G401 (cell line): ENCODE data around the gene GLIS2. TPM values are rescaled to one million over a fixed set of nuclear protein-coding genes. Genes with fewer than 3 reads are reported as not detected.
"Not testable (repeated sequence)": the region's sequence is repeated elsewhere in the genome, so short reads cannot be mapped to it uniquely, and the experiment has no call there.

Experiments
- DNase-seq: peaks from one replicate; pipeline ENCODE4 v3.0.0-alpha.2; 2015; ENCODE audit warnings: low spot score
- in situ Hi-C: cut with HindIII; loops from 2 replicates; pipeline ENCODE4 v1.10.0; 2016; ENCODE audit warnings: low sequenced_read_pairs, mixed read lengths
- total RNA-seq: library from RNA; depleted of rRNA; stranded (reverse); fragments of >200 nt; shearing (Covaris generic); gene quantifications from 2 replicates; pipeline ENCODE4 v1.2.3, GENCODE V29; 2014

Gene GLIS2
- total RNA-seq, 1 experiment from 2014 or later, result 0.44 TPM

DNA sequence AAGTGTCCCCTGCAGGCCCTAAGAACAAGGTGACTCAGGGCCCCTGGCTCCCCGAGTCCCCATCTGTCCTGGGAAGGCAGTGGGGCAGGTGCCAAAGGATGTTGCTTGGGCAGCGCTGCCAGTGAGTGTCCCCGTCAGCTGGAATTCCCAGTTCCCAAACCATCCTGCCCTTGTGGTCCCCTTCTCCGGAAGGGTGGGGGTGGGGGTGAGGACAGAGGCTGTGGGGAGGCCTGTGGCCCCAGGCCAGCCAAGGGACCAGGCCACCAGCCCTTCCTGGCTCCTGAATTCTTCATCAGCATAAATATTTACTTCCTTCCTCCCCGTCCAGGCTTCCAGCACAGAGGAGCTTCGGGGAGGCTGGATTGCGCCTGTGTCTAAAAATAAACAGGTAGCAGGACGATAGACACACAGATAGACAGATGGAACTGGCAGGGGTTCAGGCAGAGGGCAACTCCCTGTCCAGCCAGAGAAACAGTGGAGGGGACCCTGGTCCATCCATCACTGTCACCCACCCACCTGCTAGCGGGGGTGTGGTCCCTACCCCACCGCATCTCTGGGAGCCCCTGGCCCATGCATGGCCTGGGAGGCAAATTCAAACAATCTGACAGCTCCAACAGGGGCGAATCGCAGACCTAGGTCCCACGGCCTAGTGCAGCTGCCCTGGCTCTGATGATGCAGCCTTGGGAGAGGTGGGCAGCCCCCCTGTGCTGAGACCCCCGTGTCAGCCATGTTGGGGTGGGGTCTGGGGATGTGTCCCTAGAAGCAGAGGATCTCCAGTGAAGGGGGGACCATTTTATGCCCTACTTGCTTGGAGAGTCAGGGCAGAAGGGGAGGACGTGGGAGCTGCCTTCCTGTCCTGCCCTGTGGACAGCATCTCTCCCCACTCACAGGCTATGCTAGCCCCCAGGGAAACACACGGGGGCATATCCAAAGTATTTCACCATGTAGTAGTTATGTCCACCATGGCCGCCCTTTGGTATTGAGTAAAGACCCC is 13.2 kb downstream of the GLIS2 start:
- in situ Hi-C loops, result no loop called here
- DNase-seq, result peak; percentile 57

DNA sequence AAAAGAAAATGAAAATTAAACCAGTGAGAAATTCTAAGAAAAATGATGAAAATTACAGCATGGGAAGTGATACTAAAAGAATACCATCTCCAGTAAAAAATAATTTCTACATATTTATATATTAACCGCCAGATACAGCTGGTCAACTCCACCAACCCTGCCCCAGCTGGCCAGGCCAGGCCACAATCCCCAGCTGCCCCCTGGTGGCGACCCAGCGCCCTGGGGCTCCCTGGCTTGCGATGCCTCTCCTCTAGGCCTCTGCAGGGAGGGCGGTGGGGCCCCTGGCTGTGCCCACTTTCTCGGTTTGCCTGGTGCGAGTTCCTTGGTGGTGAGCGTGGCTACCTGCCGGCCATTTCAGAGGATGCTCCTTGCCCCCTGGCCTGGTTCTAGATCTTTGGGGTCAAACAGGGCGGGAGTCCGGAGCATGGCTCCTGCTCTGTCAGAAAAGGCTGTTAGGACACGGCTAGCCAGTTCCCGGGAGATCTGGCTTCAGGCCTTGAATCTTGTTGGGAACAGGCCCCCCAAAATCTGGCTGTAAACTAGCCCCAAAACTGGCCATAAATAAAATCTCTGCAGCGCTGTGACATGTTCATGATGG is 14.5 kb downstream of the GLIS2 start:
- peak; percentile 57 for DNase-seq
- in situ Hi-C loops, result no loop called here

DNA sequence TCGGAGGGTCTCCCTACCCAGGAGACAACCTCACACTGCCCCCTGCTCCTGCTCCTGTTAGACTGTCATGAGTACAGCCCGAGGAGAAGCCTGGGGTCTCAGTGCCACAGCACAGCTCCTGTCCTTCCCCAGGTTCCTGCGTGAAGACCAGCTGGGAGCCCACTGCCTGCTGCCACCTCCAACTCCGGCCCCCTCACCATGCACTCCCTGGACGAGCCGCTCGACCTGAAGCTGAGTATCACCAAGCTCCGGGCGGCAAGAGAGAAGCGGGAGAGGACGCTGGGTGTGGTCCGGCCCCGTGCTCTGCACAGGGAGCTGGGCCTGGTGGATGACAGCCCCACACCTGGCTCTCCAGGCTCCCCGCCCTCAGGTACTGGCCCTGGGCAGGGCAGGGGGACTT is 16.2 kb downstream of the GLIS2 start:
- in situ Hi-C loops, result no loop called here
- no peak for DNase-seq

DNA sequence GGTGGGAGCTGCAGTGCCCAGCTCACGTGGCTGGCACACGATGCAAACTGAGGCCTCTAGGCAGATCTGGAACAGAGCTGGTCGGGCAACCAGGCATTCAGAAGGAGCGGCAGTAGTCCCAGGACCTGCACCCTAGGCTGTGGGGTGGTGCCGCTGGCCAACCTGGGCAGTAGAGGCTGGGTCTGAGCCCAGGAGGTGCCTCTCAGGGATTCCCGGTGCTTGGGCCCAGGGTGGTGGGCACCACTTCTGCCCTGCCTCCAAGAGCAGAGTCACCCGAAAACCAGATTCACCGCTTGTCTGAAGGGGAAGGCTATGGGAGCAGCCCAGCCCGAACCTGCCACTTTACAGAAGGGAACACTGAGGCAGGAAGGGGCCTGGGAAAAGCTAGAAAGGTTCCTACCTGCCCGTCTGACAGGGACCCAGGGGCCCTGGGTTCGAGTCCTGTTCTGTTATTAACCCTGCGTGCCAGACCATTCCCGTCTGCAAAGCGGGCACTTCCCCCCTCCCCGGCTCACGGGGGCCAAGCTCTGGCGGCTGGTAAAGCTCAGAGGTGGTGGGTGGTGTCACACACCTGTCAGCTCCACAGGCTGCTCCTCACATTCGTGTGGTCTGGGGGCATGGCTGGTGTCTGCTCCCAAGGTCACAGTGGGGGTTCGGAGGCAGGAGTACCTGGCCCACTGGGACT is 16.9 kb downstream of the GLIS2 start:
- no peak for DNase-seq
- in situ Hi-C loops, result no loop called here

DNA sequence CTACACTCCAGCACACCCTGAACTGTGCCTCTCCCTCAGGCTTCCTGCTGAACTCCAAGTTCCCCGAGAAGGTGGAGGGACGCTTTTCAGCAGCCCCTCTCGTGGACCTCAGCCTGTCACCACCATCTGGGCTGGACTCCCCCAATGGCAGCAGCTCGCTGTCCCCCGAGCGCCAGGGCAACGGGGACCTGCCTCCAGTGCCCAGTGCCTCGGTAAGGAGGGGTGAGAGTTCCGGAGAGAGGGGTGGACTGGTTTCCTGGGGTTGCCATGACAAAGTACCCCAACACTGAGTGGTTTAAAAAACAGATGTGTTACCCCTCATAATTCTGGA is 17.4 kb downstream of the GLIS2 start:
- no peak for DNase-seq
- in situ Hi-C loops, result no loop called here

DNA sequence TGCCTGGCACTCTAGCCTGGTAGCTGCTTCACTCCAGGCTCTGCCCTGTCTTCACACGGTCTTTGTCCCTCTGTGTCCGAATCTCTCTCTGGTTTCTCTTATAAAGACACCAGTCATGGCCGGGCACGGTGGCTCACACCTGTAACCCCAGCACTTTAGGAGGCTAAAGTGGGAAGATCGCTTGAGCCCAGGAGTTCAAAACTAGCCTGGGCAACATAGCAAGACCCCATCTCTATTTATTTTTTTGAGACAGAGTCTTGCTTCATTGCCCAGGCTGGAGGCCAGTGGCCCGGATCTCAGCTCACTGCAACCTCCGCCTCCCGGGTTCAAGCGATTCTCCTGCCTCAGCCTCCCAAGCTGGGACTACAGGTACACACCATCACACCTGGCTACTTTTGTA is 17.8 kb downstream of the GLIS2 start:
- DNase-seq, in situ Hi-C loops: not testable (repeated sequence)

DNA sequence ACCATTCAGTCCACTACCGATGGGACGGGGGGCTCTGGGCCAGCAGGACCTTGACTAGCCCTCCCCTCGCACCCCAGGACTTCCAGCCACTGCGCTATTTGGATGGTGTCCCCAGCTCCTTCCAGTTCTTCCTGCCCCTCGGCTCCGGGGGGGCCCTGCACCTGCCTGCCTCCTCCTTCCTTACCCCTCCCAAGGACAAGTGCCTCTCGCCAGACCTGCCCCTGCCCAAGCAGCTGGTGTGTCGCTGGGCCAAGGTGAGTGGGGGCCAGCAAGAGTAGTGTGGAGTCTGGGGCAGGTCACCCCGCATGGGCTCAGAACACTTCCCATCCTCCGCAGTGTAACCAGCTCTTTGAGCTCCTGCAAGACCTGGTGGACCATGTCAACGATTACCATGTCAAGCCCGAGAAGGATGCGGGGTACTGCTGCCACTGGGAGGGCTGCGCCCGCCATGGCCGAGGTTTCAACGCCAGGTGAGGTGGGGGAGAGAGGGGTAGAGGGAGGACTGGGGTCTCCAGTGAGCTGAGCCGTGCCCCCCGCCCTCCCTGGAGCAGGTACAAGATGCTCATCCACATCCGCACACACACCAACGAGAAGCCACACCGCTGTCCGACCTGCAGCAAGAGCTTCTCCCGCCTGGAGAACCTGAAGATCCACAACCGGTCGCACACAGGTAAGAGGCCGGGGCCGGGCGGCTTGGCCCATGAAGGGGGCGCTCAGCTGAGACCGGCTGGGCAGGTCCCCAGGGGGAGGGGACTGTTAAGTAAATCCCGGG is 19.0 kb downstream of the GLIS2 start:
- no peak for DNase-seq
- in situ Hi-C loops, result no loop called here

DNA sequence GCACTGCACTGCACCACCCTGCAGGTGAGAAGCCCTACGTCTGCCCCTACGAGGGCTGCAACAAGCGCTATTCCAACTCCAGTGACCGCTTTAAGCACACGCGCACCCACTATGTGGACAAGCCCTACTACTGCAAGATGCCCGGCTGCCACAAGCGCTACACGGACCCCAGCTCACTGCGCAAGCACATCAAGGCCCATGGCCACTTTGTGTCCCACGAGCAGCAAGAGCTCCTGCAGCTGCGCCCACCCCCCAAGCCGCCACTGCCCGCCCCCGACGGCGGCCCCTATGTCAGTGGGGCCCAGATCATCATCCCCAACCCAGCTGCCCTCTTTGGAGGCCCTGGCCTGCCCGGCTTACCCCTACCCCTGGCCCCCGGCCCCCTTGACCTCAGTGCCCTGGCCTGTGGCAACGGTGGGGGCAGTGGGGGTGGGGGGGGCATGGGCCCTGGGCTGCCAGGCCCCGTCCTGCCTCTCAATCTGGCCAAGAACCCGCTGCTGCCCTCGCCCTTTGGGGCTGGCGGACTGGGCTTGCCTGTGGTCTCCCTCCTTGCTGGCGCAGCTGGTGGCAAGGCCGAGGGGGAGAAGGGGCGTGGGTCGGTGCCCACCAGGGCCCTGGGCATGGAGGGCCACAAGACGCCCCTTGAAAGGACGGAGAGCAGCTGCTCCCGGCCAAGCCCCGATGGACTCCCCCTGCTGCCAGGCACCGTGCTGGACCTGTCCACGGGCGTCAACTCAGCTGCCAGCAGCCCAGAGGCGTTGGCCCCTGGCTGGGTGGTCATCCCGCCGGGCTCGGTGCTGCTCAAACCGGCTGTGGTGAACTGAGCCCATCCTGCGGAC is 21.1 kb downstream of the GLIS2 start:
- no peak for DNase-seq

DNA sequence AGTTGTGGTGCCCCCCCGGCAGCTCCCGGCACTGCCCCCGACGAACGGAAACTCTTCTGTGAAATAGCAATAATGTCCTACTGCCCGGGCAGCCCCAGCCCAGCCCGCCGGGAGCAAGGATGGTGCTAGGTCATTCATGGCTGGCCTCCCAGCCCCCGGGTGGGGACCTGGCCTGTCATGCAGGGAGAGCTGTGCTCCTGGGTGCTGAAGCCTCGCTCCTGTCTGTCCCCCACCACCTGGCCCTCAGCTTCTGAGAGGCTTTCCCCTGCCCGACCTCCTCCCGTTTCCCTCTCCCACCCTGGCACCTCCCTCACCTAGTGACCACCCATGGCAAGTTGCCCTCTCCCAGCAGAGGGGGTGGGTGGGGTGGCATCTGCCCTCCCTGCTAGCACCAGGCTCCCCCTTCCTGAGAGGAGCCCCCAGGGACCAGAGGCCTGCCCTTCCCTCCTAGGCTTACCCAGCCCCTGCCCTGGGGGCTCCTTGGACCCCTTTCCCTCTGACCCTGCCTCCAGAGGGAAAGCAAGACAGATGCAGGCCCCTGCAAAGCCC is 21.7 kb downstream of the GLIS2 start:
- in situ Hi-C loops, result no loop called here

More for the DNA sequence above, 21.1 kb downstream of the GLIS2 start:
- in situ Hi-C loops, result no loop called here

DNA sequence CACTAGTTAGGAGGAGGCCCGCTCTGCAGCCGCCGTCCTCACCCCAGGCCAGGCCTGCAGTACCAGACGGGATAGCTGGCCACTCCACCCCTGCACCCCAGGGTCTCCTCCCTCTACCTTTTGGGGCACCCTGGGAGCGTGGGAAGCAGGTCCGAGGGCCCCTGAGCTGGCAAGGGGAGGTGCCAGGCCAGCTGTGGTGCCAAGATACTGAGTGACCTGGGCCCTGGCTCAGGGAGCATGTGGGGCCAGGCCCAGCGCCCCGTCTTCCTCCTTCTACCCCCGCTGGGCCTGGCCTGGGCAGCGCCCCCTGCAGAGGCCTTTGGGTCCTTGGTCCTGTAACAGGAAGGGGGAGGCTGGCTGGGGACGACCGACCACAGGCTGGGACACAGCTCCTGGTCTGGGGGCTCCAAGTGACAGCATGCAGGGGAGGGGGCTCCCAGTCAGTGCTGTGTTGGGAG is 22.3 kb downstream of the GLIS2 start:
- in situ Hi-C loops, result no loop called here
- no peak for DNase-seq

More for the DNA sequence above, 21.7 kb downstream of the GLIS2 start:
- no peak for DNase-seq

DNA sequence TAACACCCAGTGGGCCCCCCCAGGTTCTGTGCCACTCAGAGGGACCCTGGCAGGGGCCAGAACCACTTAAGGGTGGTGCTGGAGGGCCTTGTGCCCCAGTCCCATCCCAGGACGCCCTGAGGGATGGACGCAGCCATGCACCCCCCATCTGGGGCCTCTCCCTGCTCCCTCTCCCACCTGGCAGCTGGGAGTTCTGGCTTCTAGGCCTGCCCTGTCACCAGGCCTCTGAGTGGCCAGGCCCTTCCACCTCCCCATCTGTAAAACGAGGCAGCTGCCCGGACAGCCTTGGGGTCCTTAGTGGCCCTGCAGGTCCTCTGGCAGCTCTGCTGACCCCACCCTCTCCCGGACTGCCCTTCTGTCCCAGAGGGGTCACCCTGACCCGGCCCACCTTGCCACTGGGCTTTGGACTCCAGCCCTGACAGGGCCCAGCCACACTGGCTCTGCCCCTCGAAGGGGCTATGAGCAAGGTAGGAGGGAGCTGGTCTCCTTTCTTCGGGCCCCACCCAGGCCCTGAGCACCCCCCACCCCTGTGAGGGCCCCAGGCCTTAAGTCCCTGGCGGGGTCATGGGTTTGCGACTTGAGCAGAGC is 22.9 kb downstream of the GLIS2 start:
- in situ Hi-C loops, result no loop called here

DNA sequence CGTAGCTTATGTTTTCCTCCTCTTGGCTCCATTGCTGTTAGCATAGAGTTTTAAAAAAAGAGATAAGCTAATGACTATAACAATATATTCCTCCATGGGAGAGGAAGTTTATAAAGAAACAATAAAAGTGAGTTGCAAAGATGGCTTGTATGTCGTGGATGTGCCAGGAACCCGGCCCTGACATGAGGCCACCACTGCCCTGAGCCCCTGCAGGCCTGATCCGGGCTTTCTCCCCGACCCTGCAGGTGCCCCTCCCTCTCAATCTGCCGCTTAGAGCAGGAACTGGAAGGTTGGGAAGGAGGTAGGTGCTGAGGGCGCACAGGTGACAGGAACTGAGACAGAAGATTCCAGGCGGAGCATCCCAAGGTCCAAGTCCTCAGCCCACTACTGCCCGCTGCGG is 23.6 kb downstream of the GLIS2 start:
- in situ Hi-C loops, result no loop called here
- no peak for DNase-seq

More for the DNA sequence above, 22.9 kb downstream of the GLIS2 start:
- DNase-seq, result no peak

DNA sequence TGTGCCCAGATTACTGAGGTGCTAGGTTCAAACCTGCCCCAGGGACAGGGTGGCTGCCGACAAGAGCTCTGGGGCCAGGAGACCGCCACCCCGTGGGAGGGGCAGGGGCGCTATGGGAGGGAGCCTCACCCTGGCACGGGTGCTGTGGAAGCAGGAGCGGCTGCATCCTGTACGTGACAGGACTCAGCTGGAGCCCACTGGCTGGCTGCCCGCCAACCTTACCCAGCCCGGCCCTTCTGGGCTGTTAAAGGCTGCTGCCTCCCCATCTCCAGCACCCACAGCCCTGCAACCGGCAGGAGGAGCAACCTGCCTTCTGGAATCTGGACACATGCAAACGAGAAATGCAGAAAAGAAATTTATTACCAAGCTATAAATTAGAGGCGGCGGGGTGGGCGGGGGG is 24.0 kb downstream of the GLIS2 start:
- in situ Hi-C loops, result no loop called here
- DNase-seq, result no peak

DNA sequence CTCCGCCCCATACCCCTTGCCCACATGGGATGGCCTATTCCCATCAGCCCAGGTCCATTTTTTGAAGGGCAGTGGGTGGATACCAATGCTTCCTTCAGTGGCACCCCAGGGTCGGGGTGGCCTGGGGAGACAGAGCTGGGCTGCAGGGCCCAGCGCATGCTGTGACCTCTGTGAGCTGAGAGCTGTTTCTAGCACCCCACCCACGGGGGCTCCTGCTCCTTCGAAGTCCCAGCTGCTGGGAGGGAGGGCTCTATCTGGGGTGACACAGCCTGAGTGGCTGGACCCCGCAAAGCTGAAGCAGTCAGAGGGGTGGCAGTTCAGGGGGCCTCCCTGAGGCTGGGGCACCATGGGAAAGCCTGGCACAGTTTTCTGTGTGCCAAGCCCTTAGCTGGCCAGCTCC is 24.6 kb downstream of the GLIS2 start:
- in situ Hi-C loops, result no loop called here
- DNase-seq, result no peak

DNA sequence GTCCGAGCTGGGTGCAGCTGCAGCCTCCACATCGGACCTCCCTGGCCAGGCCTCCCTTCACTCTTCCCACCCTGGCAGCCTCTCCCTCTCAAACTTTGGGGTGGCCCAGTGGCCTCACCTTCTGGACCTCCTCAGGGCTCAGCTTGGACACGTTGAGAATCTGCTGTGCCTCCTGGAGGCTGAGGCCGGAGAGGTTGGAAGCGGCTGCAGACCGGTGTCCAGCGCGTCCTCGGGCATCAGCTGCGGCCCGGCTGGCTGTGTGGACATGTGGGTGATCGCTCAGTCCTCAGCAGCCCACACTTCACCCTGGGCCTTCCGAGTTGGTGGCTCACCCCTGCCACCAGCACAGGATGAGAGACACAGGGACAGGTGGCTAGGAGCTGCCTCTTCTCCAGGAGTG is 25.4 kb downstream of the GLIS2 start:
- no peak for DNase-seq
- in situ Hi-C loops, result no loop called here

DNA sequence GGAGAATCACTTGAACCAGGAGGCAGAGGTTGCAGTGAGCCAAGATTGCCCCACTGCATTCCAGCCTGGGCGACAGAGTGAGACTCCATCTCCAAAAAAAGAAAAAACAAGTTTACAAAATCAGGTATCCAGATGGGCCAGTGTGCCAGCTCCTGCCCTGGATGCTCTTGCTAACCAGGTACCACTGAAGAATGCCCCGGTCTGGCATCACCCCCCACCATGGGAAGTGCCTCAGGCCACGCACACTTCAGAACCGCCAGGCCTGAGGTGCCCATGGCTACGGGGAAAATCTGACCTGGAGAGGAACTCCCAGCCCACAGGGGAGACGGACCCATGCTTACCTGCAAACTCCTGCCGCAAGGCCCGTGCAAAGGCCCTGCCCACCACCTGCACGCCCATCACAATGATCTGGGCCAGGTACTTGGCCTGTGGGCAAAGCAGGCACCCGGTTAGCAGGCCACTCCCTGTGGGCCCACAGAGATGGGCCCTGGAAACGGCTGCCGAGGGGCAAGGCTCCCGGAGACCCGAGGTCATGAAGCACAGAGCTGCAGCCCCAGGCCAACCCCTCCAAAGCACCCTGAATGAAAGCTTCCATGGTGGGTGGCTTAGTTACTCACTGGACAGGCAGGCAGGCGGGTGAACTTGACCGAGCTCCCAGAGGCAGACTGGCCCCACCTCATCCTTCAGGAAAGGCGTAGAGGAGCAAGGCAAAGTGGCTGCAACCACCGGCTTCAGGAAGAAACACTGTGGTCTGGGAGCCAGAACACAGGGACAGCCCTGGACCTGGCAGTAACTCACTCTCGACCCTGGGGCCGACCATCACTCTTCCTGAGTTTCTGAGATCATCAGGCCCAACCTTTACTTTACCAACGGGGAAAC is 27.2 kb downstream of the GLIS2 start:
- in situ Hi-C loops, result no loop called here
- no peak for DNase-seq
